ENCODE measurements around the gene LIX1L. TPM values are rescaled to one million over a fixed set of nuclear protein-coding genes. Genes with fewer than 3 reads are reported as not detected.
"Not testable (repeated sequence)": the region's sequence is repeated elsewhere in the genome, so short reads cannot be mapped to it uniquely, and the experiment has no call there.

LIX1L gene
- total and polyA plus RNA-seq, 8 donors: 5.8 to 28.4 (median 9.0) TPM

DNA sequence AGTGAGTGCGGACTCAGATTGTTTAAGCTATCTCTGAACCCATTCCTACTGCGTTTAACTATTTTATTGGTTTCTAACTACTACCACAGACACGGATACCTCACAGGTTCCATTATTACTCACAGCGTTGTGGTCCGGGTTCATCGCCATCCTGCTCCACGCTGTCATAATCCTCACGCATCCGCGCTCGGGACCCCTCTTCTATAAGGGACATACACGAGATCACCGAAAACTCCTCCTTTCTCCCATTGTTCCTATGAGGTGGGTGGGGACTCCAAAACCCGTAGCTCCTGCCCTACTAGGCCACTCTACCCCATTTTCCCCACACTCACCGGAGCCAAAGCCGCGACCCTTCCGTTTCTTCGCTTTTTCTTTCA is 31.1 kb downstream of the LIX1L start:
- DNase-seq: no peak
- 2 to 9% (median 4%) methylated on average over 19 of the region's 19 CpGs for WGBS, 5 donors
- intact Hi-C loops (cut with DNase I; ENCODE audit: low total_unique reads): no loop called here

GRCh38 chr1:145922266-145922665 is 35.6 kb downstream of the LIX1L start:
- intact Hi-C loops (cut with DNase I; ENCODE audit: low total_unique reads): loop anchor here (5.0 kb wide), 1 partner anchor 45 kb away; no protein-coding TSS in a partner anchor
- no peaks in the 10 kb centered on the region for H3K27me3 ChIP-seq
- WGBS, 5 donors: 70 to 87% (median 83%) methylated on average over 2 of the region's 2 CpGs
- no peaks in the 10 kb centered on the region for H3K9me3 ChIP-seq
- DNase-seq: no peak
- peaks cover 25 to 55% (median 37%) of the 10 kb centered on the region in 4 donors for H3K4me1 ChIP-seq
- TF ChIP-seq POLR2AphosphoS5 (IDR thresholded peaks at IDR 0.05) (no peak), CTCF (IDR thresholded peaks at IDR 0.05) (no peak), EP300 (IDR thresholded peaks at IDR 0.05) (no peak), POLR2A (IDR thresholded peaks at IDR 0.05) (no peak)
- no peak overlapping the region for H3K4me3 ChIP-seq
- H3K27ac ChIP-seq: peak overlapping the region in 1 of 5 donors; percentile 2
- H3K36me3 ChIP-seq: peaks cover 5 to 34% (median 27%) of the 10 kb centered on the region in 4 donors

More for the DNA sequence above, 31.1 kb downstream of the LIX1L start:
- H3K27me3 ChIP-seq: no peaks in the 10 kb centered on the region
- H3K9me3 ChIP-seq: no peaks in the 10 kb centered on the region
- H3K4me3 ChIP-seq: peak overlapping the region; percentile 59 to 75 (median 68)
- TF ChIP-seq EP300 (IDR thresholded peaks at IDR 0.05): no peak
- TF ChIP-seq CTCF (IDR thresholded peaks at IDR 0.05): no peak
- TF ChIP-seq POLR2A (IDR thresholded peaks at IDR 0.05): no peak
- no peak for TF ChIP-seq POLR2AphosphoS5 (IDR thresholded peaks at IDR 0.05)
- peaks cover 11 to 45% (median 23%) of the 10 kb centered on the region in 4 donors for H3K4me1 ChIP-seq
- peak overlapping the region; percentile 94 to 98 (median 96) for H3K27ac ChIP-seq
- peaks cover 5 to 34% (median 28%) of the 10 kb centered on the region in 4 donors for H3K36me3 ChIP-seq

- H3K9me3 ChIP-seq, H3K27ac ChIP-seq, H3K27me3 ChIP-seq, DNase-seq: not testable (repeated sequence)
- Histone ChIP-seq H3K36me3 (peaks cover 0 to 39% (median 34%) of the 10 kb centered on the region in 4 donors), H3K4me3 (peak overlapping the region in 1 of 4 donors; percentile 97), H3K4me1 (peaks cover 18 to 57% (median 32%) of the 10 kb centered on the region in 4 donors)
- 90 to 99% (median 96%) methylated on average over 2 to 3 of the region's 4 CpGs for WGBS, 5 donors
- intact Hi-C loops (cut with DNase I; ENCODE audit: low total_unique reads): loop anchor here (5.0 kb wide), 1 partner anchor 47 kb away; no protein-coding TSS in a partner anchor
Measured at GRCh38 chr1:145920297-145920696, 37.5 kb downstream of the LIX1L start.

- WGBS, 5 donors: 1 to 7% (median 4%) methylated on average over 32 to 33 of the region's 33 CpGs
- DNase-seq: peak; percentile 73 to 78
- H3K4me3 ChIP-seq: peak overlapping the region; percentile 92 to 100 (median 97)
- no peaks in the 10 kb centered on the region for H3K27me3 ChIP-seq
- peak overlapping the region; percentile 87 to 95 (median 90) for H3K27ac ChIP-seq
- peaks cover 18 to 57% (median 32%) of the 10 kb centered on the region in 4 donors for H3K4me1 ChIP-seq
- H3K36me3 ChIP-seq: peaks cover 0 to 45% (median 44%) of the 10 kb centered on the region in 4 donors
- no peak for TF ChIP-seq CTCF (IDR thresholded peaks at IDR 0.05)
- TF ChIP-seq POLR2A (IDR thresholded peaks at IDR 0.05): no peak
- TF ChIP-seq POLR2AphosphoS5 (IDR thresholded peaks at IDR 0.05): no peak
- TF ChIP-seq EP300 (IDR thresholded peaks at IDR 0.05): no peak
- no peaks in the 10 kb centered on the region for H3K9me3 ChIP-seq
- intact Hi-C loops (cut with DNase I; ENCODE audit: low total_unique reads): no loop called here
Measured at GRCh38 chr1:145918992-145919939, 38.6 kb downstream of the LIX1L start.
